Stimulated activated CD4-positive, alpha-beta T cell treated with anti-CD3 and anti-CD28 coated beads, TNF-alpha, amount 100 ng/mL, for 48 hours (primary cell): Measurements from ENCODE around the gene GRID2.

Experiments used
- DNase-seq, 3 donors: peaks; one replicate each; pipeline ENCODE4 v3.0.0-alpha.2; 2020; ENCODE audit warnings: low read depth in 3 of 3

GRID2 gene

DNA sequence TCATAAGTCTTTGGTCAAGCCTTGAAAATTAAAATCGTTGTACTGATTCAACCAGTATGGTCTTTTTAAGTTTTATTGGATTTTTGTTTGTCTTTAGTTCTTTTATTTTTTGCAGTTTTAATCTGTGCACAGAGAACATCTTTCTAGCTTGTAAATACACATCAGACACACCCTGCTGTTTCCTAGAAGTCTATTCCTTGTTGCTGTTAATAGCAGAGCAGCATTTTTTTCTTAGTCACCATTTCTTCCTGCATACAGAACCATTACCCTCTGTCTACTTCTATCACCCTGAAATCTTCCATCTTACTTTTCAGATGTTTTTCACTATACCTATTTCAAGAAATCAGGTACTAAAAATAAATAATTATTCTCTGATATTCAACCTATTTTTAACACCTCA is 375.4 kb downstream of the GRID2 start:
- no peak for DNase-seq

GRCh38 chr4:92714640-92715039 is 410.9 kb downstream of the GRID2 start:
- DNase-seq, result no peak

GRCh38 chr4:92733231-92733630 is 429.5 kb downstream of the GRID2 start:
- no peak for DNase-seq

DNA sequence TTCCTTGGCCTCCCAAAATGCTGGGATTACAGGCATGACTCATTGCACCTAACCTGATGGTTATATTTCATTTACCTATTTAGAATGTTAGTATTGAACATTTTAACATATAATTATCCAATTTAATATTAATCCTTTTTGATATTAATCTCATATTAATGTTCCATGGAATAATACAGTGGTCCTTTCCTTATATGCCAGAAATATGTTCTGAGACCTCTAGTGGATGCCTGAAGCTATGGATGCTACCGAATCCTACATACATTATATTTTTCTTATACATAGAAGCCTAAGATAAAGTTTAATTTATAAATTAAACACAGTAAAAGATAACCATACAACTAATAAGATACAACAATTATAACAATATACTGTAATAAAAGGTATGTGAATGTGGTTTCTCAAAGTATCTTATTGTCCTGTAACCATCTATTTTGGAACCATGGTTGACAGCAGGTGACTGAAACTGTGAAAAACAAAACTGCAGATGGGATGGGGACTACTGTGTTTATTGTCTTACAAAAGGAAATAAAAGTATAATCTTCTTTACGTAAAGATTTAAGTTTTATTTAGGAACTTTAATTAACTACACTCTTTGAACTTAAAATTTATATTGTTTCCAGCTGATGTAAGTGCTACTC is 431.4 kb downstream of the GRID2 start:
- no peak for DNase-seq

GRCh38 chr4:92760433-92760832 is 456.7 kb downstream of the GRID2 start:
- no peak for DNase-seq

GRCh38 chr4:92776080-92776479 is 472.3 kb downstream of the GRID2 start:
- no peak for DNase-seq

GRCh38 chr4:92789741-92790140 is 486.0 kb downstream of the GRID2 start:
- DNase-seq, result no peak

- DNase-seq, result no peak
Measured at GRCh38 chr4:92791871-92792440, 488.2 kb downstream of the GRID2 start.

GRCh38 chr4:92809381-92809780 is 505.6 kb downstream of the GRID2 start:
- no peak for DNase-seq

DNA sequence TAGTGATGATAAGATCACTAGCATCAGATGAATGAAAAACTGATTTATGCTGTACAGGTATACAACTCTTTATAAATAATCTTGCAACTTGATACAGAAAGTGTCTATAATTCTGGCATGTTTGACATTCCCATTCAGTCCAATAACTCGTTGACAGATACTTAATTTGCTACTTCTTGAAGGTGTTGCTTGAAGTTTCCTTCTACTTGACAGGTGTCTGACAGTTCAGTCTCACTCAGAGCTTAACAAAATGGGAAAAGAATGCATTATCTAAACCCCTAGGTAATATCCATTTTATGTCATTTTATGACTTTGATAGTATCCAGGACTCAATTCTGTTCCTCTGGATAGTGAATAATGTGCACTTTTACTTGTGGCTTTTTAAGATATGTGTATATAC is 508.9 kb downstream of the GRID2 start:
- no peak for DNase-seq

DNA sequence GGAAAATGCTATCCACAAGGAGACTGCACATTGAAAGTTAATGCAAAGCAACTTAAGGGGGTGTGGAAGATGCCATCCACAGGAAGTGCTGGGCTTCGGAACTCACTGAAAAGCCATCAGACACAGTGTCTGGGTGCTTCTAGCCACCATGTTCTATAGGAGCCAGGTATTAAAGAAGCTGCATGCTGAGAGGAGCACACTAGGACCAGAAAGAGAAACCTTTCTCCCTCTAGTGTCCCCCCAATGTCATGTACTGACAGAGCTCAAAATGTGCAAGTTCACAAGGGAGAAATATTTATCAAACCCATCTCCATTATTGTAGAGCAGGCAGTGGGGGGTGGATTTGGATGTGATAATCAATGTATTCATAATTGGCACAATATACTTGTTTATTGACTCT is 510.9 kb downstream of the GRID2 start:
- no peak for DNase-seq

GRCh38 chr4:92825256-92825655 is 521.5 kb downstream of the GRID2 start:
- no peak for DNase-seq

- no peak for DNase-seq
Measured at GRCh38 chr4:92825791-92826190, 522.0 kb downstream of the GRID2 start.

DNA sequence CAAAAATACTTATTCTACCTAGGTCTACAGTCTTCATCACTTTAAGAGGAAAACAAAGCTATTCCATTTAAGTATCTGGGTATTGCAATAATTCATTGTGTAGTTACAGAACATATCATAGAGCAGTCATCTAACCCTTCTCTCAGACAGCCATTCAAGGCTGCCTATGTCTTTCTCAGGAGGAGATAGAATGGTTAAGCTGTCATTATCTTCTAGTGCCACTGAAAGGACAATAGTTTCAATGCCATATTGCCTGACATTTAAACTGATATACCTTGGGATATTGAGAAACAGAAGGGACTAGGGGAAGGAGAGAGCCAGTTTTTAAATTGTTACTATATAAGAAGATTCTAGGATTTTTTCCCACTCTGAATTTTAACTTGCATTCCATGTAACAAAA is 527.0 kb downstream of the GRID2 start:
- no peak for DNase-seq

DNA sequence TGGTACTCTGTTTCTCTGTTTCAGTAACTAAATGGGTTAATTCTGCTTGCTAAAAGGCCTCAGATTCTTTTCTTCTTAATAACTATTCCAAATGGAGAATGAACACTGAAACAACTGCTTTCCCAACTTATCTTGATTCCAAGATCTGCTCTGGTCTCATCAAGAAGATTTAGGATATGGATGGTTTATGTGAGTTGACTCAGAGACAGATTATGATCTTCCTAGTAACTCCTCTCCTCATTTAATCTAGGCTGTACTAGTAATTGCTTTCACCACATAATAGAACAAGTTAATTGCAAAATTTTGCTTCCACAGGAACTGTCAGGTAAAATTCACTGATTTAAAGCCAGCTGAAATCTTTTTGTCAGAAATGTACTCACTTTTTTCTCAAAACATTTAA is 537.1 kb downstream of the GRID2 start:
- no peak for DNase-seq

- no peak for DNase-seq
Measured at GRCh38 chr4:92843784-92844183, 540.0 kb downstream of the GRID2 start.

GRCh38 chr4:92847026-92847425 is 543.3 kb downstream of the GRID2 start:
- DNase-seq, result no peak

- DNase-seq, result no peak
Measured at GRCh38 chr4:92862509-92862908, 558.7 kb downstream of the GRID2 start.

- DNase-seq, result no peak
Measured at GRCh38 chr4:92864096-92864495, 560.3 kb downstream of the GRID2 start.

DNA sequence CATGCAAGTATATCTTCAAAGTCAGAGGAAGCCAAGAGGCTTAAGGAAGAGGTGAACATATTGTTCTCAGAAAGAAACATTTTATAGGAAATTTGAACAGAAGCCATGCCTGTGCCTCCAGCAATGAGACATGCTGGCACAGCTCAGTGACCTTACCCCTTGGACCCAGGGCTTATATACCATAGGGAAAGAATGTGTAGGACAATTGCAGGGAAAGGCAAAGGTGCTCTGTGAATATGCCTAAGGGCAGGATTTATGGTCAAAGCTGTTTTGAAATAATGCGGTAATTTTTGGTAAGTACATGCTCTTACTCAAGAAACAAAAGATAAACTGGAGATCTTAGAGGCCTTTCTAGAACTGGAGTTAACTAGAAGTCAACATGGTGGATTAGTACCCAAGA is 568.8 kb downstream of the GRID2 start:
- DNase-seq, result no peak

DNA sequence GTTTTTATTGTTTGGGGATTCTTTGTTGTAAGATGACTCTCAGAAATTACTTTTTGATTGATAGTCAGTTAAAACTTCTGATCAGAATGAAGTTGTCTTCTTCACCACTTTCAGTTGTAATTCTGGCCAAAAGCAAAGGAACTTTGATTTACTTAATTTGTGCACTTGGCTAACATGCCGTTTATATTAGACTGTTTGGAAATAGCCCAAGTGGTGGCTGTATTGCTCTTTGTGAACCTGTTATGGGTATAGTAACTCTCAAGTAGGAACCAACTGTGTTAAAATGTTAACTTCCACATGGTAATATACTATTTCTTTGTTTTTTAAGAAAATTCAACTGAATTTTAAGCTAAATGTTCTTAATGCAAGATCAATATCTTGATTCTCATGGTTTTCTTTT is 581.9 kb downstream of the GRID2 start:
- no peak for DNase-seq

- no peak for DNase-seq
Measured at GRCh38 chr4:92952426-92952825, 648.7 kb downstream of the GRID2 start.

DNA sequence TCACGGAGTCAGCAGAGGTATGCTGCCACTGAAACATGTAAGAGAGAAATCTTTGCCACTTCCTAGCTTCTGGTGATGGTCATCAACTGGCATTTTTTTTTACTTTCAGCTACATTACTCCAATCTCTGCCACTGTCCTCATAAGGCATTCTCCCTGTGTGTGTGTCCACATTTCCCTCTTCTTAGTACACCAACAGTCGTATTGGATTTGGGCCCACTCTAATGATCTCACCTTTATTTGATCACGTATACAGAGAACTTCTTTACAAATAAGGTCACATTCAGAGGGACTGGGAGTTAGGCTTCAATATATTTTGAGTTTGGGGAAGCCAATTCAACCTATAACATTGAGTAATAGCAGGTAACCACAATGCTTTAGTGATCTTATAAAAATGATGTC is 649.1 kb downstream of the GRID2 start:
- DNase-seq, result no peak

- DNase-seq, result no peak
Measured at GRCh38 chr4:92953462-92953861, 649.7 kb downstream of the GRID2 start.
